HG03039 (cell line): ENCODE data around the gene KCTD18.

ENCODE experiments used
- ATAC-seq: cut with Tn5 transposase; IDR thresholded peaks from one replicate; pipeline ENCODE4 v1.9.1; 2021; ENCODE audit warnings: mild to moderate bottlenecking, moderate library complexity; ENCODE audit not compliant: unreplicated experiment

The KCTD18 gene

GRCh38 chr2:200455958-200456421, 53.9 kb downstream of the KCTD18 start:
- ATAC-seq, result peak; percentile 29

DNA sequence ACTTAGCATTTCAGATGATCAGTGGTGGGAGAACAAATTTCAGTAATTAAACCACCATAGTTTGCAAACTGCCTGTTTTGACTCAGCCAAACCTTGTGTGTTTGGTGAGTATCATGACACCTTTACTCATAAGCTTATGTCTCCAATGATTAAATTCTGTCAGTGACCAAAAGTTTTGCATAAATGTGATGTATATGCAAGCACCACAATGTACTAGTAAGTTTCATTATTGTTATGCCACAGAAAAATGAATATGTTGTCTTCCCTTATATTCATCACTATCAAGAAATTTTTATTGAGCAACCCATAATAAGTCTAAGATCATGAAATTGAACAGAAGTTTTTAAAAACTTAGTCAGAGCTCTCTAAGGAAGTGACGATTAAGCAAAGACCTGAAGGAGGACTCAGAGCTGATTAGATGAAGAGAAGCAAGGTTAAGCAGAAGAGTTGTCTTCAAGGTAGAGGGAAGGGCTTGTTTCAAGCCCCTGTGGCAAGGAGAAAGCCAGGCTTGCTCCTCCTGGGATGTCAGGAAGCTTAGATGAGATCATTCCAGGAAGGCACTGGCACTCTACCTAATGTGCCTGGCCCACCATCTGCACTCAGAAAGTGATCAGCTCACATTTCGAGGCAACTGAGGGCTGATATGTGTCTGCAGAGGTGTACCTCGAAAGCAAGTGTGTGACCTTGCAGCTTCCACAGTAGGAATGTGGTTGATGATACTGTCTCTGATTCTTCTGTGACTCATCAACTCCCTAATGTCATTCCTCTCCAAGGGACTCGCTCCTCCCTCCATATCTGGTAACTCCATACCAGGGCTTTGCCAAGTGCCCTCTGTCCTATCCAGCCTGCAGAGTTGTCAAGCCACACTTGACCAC, 54.7 kb downstream of the KCTD18 start:
- ATAC-seq, result peak; percentile 85

- no peak for ATAC-seq
These were observed 55.9 kb downstream of the KCTD18 start for GRCh38 chr2:200453853-200454534.

DNA sequence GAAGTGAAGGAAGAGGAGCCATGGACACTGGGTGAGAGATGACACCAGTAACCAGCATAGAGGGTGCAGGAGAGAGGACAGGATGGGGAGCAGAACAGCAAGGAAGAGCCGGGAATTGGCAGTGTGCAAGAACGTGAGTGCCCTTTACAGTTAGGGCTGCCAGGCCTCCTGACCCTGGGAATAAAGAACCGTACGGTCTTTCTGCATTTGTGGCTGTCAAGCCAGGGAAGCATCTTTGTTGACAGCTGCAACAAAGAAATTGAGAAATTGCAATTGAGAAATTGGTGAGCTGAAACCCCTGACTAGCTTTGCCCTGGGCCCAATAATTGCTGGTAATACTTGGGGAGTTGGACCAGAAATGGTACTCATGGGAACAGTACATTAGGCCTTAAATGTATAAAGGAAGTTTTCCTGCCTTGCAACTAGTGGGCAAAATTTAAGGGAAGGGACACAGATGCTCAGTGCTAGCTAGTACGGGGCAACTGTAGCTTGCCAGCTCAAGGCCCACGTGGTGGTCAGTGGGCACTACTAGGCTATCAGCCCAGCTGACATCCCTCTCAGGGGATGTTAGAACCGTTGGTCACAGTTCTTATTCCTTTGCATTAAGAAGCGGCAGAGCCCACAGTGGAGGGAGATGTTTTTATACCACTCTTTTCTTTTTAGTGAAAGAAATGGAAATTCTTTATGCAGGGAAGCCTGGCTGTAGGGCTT, 56.6 kb downstream of the KCTD18 start:
- ATAC-seq, result no peak

- no peak for ATAC-seq
These were observed 57.5 kb downstream of the KCTD18 start for GRCh38 chr2:200452377-200452776.

- ATAC-seq, result no peak
These were observed 58.4 kb downstream of the KCTD18 start for GRCh38 chr2:200451511-200451910.

DNA sequence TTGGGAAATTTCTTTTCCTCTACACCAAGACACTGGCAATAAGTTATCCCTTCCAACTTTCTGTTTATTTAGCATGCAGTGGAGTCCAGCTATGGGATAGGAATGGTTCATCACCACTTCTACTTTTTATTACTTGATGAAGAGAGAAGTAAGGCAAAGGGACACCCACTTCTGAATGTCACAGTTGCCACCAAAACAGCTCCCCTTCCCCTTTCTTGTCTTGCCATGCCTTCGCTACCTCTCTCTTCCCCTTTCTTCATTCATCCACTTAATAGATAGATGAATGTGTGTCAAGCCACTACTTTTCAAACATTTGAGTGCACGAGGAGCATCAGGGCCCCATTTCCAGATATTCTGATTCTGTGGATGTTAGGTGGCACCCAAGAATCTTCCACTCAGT, 59.6 kb downstream of the KCTD18 start:
- ATAC-seq, result no peak

GRCh38 chr2:200449149-200449548, 60.7 kb downstream of the KCTD18 start:
- no peak for ATAC-seq

DNA sequence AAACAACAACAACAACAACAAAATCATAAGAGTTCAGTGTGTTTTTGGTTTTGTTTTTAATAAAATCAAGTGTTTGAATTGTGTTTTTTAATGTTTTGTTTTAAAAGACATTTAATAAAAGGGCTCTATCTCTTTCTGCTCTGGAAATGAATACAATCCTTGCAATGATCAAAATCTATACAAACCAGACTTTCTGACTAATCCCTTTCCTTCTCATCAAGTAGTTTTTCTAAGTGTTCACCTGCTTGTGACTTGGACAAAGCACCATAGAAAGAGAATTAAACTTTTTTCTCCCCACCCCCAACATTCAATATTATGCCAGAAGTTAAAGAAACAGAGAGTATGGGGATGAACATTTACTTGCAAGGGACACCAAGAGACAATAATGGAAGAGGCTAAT, 61.4 kb downstream of the KCTD18 start:
- ATAC-seq, result no peak

- ATAC-seq, result no peak
These were observed 62.6 kb downstream of the KCTD18 start for GRCh38 chr2:200447139-200447855.

DNA sequence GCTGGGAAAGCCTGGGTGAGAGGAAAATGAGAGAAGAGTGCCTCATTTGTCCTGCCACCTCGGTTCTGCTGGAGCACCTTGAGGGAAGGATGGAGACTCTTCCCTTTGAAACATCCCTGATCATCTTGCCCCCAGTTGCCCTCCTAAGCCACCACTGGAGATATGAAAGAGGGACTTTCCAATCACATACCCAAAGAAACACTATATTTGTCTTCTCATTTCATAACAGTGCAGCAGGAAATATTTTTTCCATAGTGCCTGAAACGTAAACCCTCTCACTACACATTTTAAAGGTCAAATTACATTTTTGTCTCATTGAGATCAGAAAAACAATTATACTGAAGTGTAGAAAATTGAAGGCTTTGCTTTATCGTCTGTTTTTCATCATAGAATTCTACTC, 63.3 kb downstream of the KCTD18 start:
- no peak for ATAC-seq

DNA sequence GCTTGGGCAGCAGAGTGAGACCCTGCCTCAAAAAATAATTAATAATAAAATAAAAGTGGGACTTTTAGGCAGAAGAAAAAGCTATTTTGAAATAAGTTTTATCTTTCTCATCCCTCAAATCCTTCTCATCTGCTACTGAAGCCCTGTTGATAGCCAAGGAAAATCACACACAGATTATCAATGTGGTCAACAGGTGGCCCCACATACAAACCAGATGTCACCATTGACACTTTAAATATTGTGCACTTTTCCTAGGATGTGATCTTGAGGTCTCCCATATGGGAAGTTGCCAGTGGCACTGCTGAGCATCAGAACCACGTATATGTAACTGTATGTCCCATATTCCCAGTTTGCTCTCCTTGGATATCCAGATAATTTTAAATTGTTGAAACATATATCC, 64.6 kb downstream of the KCTD18 start:
- ATAC-seq, result no peak

DNA sequence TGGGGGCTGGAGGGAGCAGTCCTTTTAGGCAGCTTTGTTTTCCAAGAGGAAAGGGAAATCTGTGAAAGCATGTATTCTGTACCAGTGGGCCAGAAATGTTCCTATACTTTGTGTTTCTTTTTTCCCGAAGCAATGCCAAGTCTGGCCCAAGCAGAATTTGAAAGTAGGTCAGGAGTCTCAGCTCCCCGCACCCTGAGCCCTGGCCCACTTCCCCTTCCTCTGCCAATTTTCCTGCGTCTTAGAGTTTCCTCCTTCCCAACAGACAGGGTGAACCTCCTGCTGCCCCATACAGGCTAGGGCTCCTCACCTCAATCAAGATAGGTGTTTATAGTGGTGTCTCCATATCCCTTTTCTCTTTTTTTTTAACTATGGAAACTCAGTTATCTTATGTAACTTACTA, 65.3 kb downstream of the KCTD18 start:
- ATAC-seq, result no peak

DNA sequence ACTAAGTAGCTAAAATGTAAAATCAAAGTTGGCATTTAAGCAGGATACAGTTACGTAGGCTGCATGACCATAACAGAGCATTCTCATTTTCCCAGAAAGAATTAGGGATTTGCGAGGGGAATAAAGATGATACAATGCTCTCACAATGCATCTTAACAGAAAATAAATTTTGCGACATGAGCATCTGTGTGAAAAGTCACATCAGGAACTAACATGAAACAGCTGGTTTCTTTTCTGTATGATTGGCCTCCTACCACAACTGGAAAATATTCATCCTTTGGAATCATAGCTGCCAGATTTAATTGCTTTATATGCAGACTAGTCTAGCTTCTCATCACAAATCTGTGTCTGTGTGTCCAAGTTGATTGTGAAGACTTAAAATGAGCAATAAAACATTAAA, 66.0 kb downstream of the KCTD18 start:
- no peak for ATAC-seq

GRCh38 chr2:200443376-200443775, 66.5 kb downstream of the KCTD18 start:
- ATAC-seq, result no peak

DNA sequence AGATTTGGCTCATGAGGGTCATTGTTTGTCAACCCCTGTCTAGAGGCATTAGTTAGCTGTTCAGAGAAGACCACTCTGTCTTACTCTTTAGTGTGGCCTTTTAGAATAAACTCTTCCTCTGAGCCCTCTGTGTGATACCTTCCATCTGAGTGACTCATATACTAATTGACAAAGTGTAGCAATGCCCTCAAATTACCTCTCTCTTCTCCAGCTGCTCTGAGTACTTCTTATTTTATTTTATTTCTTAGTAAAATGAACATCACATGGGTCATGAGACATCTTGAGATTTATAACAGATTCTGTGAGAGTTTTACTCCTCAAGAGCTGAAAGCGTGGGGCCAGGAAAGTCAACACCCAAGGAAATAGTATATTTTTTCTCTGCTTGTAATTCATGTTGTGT, 67.4 kb downstream of the KCTD18 start:
- no peak for ATAC-seq

DNA sequence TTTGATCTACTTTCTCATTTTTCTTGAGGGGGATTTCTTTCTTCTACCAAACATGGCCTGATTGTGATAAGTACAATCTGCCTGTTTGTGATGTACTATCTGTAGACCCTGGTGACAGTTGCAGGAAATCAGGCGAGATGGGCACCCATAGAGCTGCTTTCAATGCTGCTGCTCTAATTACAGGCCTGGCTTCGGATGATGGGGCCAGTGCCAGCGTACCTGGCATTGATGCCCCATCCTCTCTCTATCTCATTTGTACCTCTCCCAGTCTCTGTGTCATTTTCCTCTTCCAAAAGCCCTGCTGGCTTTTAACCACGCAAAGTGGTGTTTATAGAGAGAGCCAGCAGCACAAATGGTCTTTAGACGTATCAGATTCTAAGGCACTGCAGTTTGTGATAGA, 69.9 kb downstream of the KCTD18 start:
- ATAC-seq, result no peak
